Activated T-helper 1 cell treated with anti-CD3 and anti-CD28 coated beads, Interleukin-12 subunit alpha, Interleukin-12 subunit beta, Interleukin-2, Interleukin-4 antibody, amounts not matched to agents 30 ng/mL and 10 ng/mL and 1 ng/mL, durations not matched to agents 14 hours and 24 hours and 36 hours (primary cell): ENCODE results near the gene KRT82. TPM values are rescaled to one million over a fixed set of nuclear protein-coding genes. Genes with fewer than 3 reads are reported as not detected.

Experiments used
- DNase-seq: peaks from one replicate; pipeline ENCODE4 v3.0.0; 2021; ENCODE audit warnings: low spot score
- H3K27ac Mint-ChIP-seq: one replicate; pipeline ENCODE4 v1.8.0; 2021; ENCODE audit warnings: mild to moderate bottlenecking, mixed read lengths
- H3K27me3 Mint-ChIP-seq: one replicate; pipeline ENCODE4 v1.8.0; 2022; ENCODE audit warnings: mild to moderate bottlenecking, moderate library complexity, mixed read lengths; ENCODE audit not compliant: insufficient read depth
- H3K36me3 Mint-ChIP-seq: one replicate; pipeline ENCODE4 v1.8.0; 2021; ENCODE audit warnings: low read depth, mixed read lengths
- H3K4me1 Mint-ChIP-seq: one replicate; pipeline ENCODE4 v1.8.0; 2021; ENCODE audit warnings: low read depth, mixed read lengths
- H3K4me3 Mint-ChIP-seq: one replicate; pipeline ENCODE4 v1.8.0; 2021; ENCODE audit warnings: mild to moderate bottlenecking, moderate library complexity, mixed read lengths
- H3K9me3 Mint-ChIP-seq: one replicate; pipeline ENCODE4 v1.8.0; 2021; ENCODE audit warnings: mixed read lengths
- intact Hi-C: fragments of 100-400 bp; cut with micrococcal nuclease; formaldehyde crosslinking; loops from one replicate; pipeline ENCODE4 v1.15.1; 2024
- total RNA-seq: library from RNA; stranded (reverse); gene quantifications from 2 replicates; pipeline ENCODE4 v1.2.3, GENCODE V29; 2022

Gene KRT82
- total RNA-seq, 1 donor from 2014 or later, result not detected

DNA sequence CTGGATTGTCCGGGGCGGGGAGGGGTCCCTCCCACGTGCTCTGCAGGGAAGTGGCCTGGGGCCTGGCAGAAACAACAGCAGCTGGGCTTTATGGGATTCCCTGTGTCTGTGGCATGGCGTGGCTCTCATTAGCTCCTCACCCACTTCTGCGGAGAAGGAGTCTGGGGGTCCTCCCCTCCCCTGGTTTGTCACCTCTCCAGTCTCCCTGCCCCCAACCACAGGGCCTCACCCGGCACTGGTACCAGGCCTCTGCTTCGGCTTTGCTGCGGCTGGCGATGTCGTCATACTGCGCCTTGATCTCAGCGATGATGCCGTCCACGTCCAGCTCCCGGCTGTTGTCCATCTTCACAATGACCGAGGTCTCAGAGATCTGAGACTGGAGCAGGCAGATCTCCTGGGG is 6.4 kb downstream of the KRT82 start:
- no peak for DNase-seq
- Mint-ChIP-seq H3K36me3 (no peaks in the 10 kb centered on the region), H3K27ac (no peak overlapping the region), H3K4me1 (no peaks in the 10 kb centered on the region), H3K27me3 (peaks cover 9% of the 10 kb centered on the region), H3K9me3 (no peaks in the 10 kb centered on the region), H3K4me3 (no peak overlapping the region)
- intact Hi-C loops, result no loop called here

DNA sequence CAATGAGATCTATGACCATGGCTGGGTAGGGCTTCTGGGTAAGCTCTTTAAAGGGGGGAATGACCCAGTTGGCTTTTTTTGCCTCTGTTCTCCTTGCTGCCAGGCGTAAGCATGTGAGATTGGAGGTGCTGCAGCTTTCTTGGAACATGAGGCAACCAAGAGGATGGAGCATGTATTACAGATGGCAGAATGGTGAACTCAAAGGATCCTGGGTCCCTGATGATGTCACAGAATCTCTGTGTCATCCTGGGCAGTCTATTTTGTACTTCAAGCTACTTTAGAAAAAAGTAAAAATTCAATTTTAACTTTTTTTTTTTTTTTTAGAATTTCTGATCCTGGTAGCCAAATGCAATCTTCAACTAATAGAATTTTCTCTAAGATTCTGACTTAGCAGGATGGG is 8.0 kb downstream of the KRT82 start:
- no peak overlapping the region for H3K27ac Mint-ChIP-seq
- H3K9me3 Mint-ChIP-seq, result no peaks in the 10 kb centered on the region
- peaks cover 11% of the 10 kb centered on the region for H3K27me3 Mint-ChIP-seq
- no peak for DNase-seq
- no peak overlapping the region for H3K4me3 Mint-ChIP-seq
- intact Hi-C loops, result no loop called here
- H3K4me1 Mint-ChIP-seq, result no peaks in the 10 kb centered on the region
- no peaks in the 10 kb centered on the region for H3K36me3 Mint-ChIP-seq

DNA sequence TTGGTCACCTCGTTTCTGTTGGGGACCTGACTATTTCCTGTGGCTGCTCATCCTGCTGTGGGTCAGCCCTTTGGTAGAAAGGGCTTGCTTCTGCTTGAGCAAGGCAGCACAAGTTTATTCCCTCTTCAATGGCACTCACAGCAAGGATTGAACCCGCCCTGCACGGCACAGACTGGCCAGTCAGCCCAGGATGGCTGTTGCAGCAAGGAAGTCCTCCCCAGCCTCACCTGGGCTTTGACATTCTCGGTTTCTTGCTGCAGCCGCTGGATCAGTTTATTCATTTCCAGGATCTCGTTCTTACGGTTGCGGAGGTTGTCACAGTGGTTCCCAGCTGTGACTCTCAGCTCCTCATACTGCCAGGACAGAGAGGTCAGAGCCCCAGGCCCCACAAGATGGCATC is 9.5 kb downstream of the KRT82 start:
- Mint-ChIP-seq H3K36me3 (no peaks in the 10 kb centered on the region), H3K4me1 (no peaks in the 10 kb centered on the region), H3K27ac (no peak overlapping the region), H3K4me3 (no peak overlapping the region), H3K9me3 (no peaks in the 10 kb centered on the region), H3K27me3 (peaks cover 13% of the 10 kb centered on the region)
- DNase-seq, result no peak
- intact Hi-C loops, result no loop called here

DNA sequence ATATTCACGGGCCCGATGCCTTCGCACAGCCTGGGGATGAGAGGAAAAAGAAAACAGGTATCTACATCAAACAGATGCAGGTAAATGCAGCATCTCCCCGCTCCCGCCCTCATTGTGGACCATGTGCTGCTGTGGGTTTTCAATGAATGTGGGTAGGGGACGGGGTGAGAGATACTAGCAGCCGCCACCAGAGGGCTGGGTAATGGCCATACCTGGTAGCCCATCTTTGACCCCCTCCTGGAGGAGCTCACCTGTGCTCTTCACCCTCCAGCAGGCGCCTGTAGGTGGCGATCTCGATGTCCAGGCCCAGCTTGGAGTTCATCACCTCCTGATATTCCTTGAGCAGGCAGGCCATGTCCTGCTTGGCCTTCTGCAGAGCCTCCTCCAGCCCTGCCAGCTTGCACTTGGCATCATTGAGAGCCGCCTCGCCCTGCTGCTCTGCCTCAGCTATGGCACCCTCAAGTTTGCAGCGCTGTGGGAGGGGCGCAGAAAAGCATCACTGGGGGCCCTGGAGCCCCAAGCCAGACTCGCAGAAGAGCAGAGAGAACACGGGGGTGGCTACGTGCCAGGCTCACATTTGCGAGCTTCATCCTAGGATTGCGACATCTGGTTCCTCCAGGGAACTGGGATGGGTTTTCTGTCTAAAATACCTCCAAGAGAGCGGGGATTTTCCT is 10.2 kb downstream of the KRT82 start:
- Mint-ChIP-seq H3K27ac (no peak overlapping the region), H3K36me3 (no peaks in the 10 kb centered on the region), H3K4me1 (no peaks in the 10 kb centered on the region), H3K27me3 (peaks cover 13% of the 10 kb centered on the region), H3K9me3 (no peaks in the 10 kb centered on the region), H3K4me3 (no peak overlapping the region)
- intact Hi-C loops, result no loop called here
- no peak for DNase-seq

DNA sequence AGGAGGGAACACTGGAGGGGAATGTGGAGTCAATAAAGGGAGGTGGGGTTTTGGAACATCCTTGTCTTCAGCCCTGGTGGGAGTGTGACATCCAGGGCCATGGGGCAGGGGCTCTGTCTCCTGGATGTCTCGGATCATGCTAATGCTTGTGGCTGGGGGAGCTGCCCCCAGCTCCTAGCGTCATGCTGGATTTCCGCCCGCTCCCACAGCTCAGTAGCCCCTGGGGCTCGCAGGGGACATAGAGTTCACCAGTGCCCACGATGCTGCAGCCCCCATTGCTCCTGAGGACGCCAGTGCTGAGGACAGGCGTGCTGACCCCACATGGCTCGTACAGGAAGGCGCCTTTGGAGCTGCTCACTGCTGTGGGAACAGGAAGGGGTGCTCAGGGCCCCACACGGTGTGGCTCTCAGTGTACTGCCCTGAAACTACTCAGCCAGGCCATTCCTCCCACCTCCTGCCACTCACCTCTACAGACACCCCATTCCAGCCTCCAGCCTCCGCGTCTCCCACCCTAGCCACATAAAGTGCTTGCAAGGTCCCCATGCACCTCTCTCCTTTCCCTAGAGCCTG is 11.2 kb downstream of the KRT82 start:
- no peak for DNase-seq
- Mint-ChIP-seq H3K36me3 (no peaks in the 10 kb centered on the region), H3K27me3 (peaks cover 13% of the 10 kb centered on the region), H3K9me3 (no peaks in the 10 kb centered on the region), H3K4me1 (no peaks in the 10 kb centered on the region), H3K4me3 (no peak overlapping the region), H3K27ac (no peak overlapping the region)
- intact Hi-C loops, result no loop called here

DNA sequence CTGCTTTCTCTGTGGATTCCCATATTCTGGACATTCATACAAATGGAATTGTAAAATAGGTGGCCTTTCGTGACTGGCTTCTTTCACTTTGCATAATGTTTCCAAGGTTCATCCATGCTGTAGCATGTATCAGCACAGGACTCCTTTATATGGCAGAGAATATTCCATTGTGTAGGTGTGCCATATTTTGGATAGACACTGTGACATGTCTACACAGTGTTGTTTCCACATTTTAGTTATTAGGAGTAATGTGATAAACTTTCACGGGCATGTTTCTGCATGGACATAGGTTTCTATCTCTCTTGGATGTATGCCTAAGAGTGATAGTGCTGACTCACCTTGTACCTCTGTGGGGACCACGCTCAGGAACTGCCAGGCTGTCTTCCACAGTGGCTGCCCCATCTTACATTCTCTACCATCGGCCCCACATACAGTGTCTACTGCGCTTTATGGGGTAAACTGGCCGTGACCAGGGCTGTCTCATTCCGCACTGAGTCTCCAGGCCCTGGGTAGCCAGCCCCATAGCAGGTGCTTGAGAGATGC is 13.6 kb downstream of the KRT82 start:
- no peaks in the 10 kb centered on the region for H3K9me3 Mint-ChIP-seq
- intact Hi-C loops, result no loop called here
- H3K4me3 Mint-ChIP-seq, result no peak overlapping the region
- H3K36me3 Mint-ChIP-seq, result no peaks in the 10 kb centered on the region
- DNase-seq, result no peak
- H3K4me1 Mint-ChIP-seq, result no peaks in the 10 kb centered on the region
- no peak overlapping the region for H3K27ac Mint-ChIP-seq
- H3K27me3 Mint-ChIP-seq, result peaks cover 8% of the 10 kb centered on the region

DNA sequence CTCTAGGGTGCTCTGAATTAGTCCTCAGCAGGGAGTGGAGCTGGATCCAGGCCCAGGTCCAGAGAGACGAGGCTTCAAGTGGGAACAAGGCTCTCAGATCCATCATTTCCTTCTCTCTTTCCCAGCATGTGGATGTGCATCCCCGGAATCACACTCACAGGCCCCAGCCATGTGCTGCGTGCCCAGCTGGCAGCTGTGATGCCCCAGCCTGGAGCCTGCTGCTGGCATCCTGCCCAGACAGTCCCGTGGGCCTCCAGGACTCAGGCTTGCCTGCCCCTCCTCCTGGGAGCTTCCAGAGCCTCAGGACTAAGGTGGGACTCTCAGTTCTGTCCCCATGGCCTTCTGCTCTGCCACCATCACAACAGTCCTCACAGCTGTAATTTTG is 14.5 kb downstream of the KRT82 start:
- Mint-ChIP-seq H3K27ac (no peak overlapping the region), H3K9me3 (no peaks in the 10 kb centered on the region), H3K4me3 (no peak overlapping the region), H3K36me3 (no peaks in the 10 kb centered on the region), H3K4me1 (no peaks in the 10 kb centered on the region), H3K27me3 (peaks cover 8% of the 10 kb centered on the region)
- intact Hi-C loops, result no loop called here
- no peak for DNase-seq

DNA sequence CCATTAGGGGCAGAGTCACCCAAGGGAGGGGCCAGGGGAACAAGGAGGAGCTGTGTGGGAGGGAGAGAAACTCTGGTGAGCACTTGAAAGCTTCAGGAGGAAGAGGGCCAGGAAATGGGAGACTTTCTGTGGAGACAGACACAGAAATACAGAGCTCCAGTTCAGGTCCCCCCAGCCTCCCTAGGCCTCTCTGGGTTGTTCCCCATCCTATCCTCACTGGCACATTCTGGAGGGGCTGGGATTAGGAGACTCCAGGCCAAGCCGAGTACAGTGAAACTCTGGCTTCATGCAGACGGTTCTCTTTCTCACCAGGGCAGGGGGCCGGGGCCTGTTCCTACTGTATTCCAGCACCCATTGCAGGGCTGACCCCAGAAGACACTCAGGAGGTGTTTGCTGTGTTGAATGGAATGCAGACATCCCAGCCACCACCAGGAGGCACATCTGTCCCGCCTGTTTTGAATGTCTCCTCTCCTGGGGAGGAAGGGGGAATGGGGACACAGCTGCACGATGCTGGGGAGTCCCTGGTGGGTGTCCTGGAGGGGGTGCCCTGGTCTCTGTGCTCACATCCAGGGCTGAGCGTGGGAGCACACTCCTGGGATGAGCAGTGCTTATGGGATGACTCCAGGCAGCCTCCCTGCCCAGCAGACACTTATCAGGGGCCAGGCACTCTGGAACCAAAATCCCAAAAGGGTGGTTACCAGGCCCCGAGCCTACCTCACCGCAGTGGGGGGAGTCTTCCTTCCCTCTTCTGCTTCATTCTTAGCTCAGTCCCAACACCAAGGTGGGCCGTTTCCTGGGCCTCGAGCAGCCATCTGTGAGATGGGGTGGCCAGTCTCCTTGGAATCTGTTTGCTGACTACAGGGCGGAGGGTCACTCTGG is 15.2 kb downstream of the KRT82 start:
- peaks cover 9% of the 10 kb centered on the region for H3K27me3 Mint-ChIP-seq
- no peak overlapping the region for H3K27ac Mint-ChIP-seq
- intact Hi-C loops, result no loop called here
- no peak overlapping the region for H3K4me3 Mint-ChIP-seq
- no peak for DNase-seq
- no peaks in the 10 kb centered on the region for H3K9me3 Mint-ChIP-seq
- H3K4me1 Mint-ChIP-seq, result no peaks in the 10 kb centered on the region
- no peaks in the 10 kb centered on the region for H3K36me3 Mint-ChIP-seq

DNA sequence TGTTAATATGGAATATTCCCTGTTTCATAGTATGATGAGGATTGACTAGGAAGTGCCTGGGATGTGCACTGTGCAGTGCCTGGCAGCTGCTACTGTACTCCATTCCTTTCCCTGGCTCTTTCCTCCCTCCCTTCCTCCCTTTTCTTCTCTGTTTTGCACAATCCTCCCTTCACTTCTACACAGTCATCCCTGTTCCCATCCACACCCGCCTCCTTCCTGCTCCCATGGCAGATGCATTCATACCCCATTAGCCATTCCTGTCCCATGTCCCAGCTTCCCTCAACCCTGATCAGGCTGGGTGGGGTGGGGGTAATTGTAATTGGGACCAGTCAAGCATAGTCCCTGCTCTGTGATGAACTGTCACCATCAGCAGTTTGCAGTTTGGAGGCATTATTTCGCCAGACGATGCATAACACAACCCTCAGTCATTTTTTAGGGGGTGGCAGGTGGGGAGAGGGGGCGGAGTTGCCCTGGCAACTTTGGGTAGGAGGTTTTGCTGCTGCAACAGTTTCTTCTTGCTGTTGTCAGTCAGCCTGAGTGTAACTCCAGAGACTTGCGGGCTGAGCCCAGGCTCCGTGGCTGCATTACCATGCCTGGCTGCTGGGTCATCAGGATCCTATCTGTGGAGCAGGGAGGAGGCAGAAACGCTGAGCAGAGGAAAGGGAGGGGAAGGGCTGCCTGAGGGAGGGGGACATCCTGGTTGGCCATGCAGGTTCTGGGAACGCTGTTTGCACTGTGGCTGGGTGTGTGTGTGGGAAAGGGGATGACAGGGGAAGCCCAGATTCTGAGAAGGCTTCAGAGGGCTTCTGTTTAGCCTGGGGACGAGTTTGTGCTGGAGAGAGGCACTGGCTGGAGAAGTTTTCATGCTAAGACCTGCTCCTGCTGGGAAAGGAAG is 16.6 kb downstream of the KRT82 start:
- H3K27ac Mint-ChIP-seq, result no peak overlapping the region
- H3K27me3 Mint-ChIP-seq, result peaks cover 8% of the 10 kb centered on the region
- no peaks in the 10 kb centered on the region for H3K4me1 Mint-ChIP-seq
- intact Hi-C loops, result no loop called here
- no peak overlapping the region for H3K4me3 Mint-ChIP-seq
- no peaks in the 10 kb centered on the region for H3K9me3 Mint-ChIP-seq
- no peaks in the 10 kb centered on the region for H3K36me3 Mint-ChIP-seq
- no peak for DNase-seq

DNA sequence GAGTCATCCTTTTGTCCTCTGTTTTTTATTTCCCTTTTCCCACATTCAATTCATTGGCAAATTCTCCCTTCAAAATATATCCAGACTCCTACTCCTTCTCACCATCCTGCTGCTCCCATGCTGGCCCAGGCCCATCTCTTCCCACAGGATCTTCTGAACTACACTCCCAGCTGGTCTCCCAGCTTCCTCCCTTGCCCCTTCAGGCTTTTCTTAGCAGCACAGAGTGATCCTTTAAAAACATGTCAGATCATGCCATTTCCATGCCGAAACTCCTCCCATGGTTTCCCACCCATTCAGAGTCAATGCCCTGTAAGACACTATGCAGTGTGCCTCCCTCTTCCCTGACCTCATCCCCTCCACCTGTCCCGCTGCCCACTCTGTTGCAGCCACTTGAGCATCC is 18.3 kb downstream of the KRT82 start:
- H3K9me3 Mint-ChIP-seq, result no peaks in the 10 kb centered on the region
- no peak for DNase-seq
- intact Hi-C loops, result no loop called here
- H3K27me3 Mint-ChIP-seq, result peaks cover 5% of the 10 kb centered on the region
- no peak overlapping the region for H3K27ac Mint-ChIP-seq
- H3K4me3 Mint-ChIP-seq, result no peak overlapping the region
- no peaks in the 10 kb centered on the region for H3K36me3 Mint-ChIP-seq
- peaks cover 4% of the 10 kb centered on the region for H3K4me1 Mint-ChIP-seq

DNA sequence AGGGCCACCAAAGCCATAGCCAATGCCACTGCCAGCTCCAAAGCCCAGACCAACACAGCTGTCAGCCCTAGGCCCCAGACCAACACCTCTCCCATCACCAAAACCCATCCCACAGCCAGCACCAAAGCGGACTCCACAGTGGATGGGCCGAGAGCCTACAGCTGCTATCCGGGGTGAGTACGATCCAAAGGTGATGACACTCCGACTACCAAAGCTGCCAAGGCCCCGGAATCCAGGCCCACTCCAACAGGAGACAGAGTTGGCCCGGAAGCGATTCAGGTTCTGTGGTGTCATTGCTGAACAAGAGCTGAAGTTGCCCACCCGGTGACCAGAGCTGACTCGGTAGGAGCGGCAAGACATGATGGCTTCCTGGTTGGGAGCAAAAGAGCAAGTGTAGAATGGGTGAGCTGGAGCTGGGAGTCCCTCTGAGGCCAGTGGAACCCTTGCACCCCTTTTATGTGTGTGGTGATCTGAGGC is 20.9 kb downstream of the KRT82 start, which contains the start of gene KRT84:
KRT84 (minus strand) TSS at position 427 of the 477 bp plus-strand sequence; CDS start at position 360, 67 bp downstream.
- Mint-ChIP-seq H3K4me1 (peaks cover 15% of the 10 kb centered on the region), H3K4me3 (no peak within 1 kb of the TSS), H3K27me3 (peaks cover 13% of the 10 kb centered on the region), H3K9me3 (no peaks in the 10 kb centered on the region), H3K27ac (no peak within 1 kb of the TSS), H3K36me3 (no peaks in the 10 kb centered on the region)
- no peak for DNase-seq
- intact Hi-C loops, result no loop called here

DNA sequence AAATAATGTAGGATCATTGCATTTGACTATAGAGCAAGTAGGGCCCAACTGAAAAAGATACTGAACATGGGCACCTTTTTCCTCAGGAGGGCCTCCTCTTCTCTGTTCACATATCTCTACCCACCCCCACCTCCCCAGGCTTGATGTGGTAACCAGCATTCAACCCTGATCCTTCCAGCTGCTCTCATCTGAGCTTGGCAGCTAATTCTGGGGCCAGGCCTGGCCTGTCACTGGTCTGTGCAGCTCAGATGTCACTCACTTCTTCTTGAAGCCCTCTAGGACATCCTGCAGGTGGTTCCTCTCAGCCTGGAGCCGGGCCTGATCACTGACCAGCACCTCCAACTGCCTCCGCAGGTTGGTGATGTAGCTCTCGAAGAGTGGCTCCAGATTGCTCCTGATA is 22.8 kb downstream of the KRT82 start:
- no peak for DNase-seq
- no peaks in the 10 kb centered on the region for H3K9me3 Mint-ChIP-seq
- intact Hi-C loops, result no loop called here
- H3K27me3 Mint-ChIP-seq, result peaks cover 13% of the 10 kb centered on the region
- no peak overlapping the region for H3K4me3 Mint-ChIP-seq
- no peak overlapping the region for H3K27ac Mint-ChIP-seq
- peaks cover 15% of the 10 kb centered on the region for H3K4me1 Mint-ChIP-seq
- no peaks in the 10 kb centered on the region for H3K36me3 Mint-ChIP-seq
